HEK293T (cell line): ENCODE measurements around the gene PTCH1.

Experiments
- CTCF ChIA-PET: fragments of 350-600 bp; formaldehyde crosslinking; extraction: SDS; loops from one replicate; lab custom pipeline; 2021; ENCODE audit warnings: antibody characterized with exemption, inconsistent platforms; lab: Yijun Ruan, JAX
- POLR2A ChIA-PET: fragments of 350-600 bp; formaldehyde crosslinking; extraction: SDS; loops from one replicate; lab custom pipeline; 2020; ENCODE audit warnings: antibody characterized with exemption, inconsistent platforms; lab: Yijun Ruan, JAX
- DNase-seq: peaks from one replicate; pipeline ENCODE4 v3.0.0; 2012; ENCODE audit warnings: mixed read lengths; ENCODE audit errors: extremely low spot score
- ARNT ChIP-seq: fragments of 450-650 bp; IDR thresholded peaks from 2 replicates; pipeline ENCODE4 v1.6.1; 2017; ENCODE audit warnings: mild to moderate bottlenecking
- BHLHE40 ChIP-seq: fragments of 450-650 bp; IDR thresholded peaks from 2 replicates; pipeline ENCODE4 v1.6.1; 2016; ENCODE audit warnings: mild to moderate bottlenecking, moderate library complexity, borderline replicate concordance
- CTBP1 ChIP-seq: fragments of 450-650 bp; IDR thresholded peaks from 2 replicates; pipeline ENCODE4 v1.6.1; 2016; ENCODE audit warnings: borderline replicate concordance
- ELF4 ChIP-seq: fragments of 450-650 bp; IDR thresholded peaks from 2 replicates; pipeline ENCODE4 v1.6.1; 2017; ENCODE audit warnings: antibody characterized with exemption
- FOXA1 ChIP-seq: fragments of 450-650 bp; IDR thresholded peaks from 2 replicates; pipeline ENCODE4 v1.6.1; 2016; ENCODE audit warnings: mild to moderate bottlenecking
- FOXK2 ChIP-seq: fragments of 450-650 bp; IDR thresholded peaks from 2 replicates; pipeline ENCODE4 v1.6.1; 2016; ENCODE audit warnings: mild to moderate bottlenecking
- FOXM1 ChIP-seq: fragments of 450-650 bp; IDR thresholded peaks from 2 replicates; pipeline ENCODE4 v1.6.1; 2017; ENCODE audit warnings: mild to moderate bottlenecking, borderline replicate concordance
- HDGF ChIP-seq: fragments of 450-650 bp; IDR thresholded peaks from 2 replicates; pipeline ENCODE4 v1.6.1; 2017; ENCODE audit warnings: antibody characterized with exemption, borderline replicate concordance
- L3MBTL2 ChIP-seq: fragments of 450-650 bp; conservative IDR thresholded peaks from 2 replicates; pipeline ENCODE4 v1.6.1; 2016; ENCODE audit warnings: mild to moderate bottlenecking
- LEF1 ChIP-seq: fragments of 450-650 bp; IDR thresholded peaks from 2 replicates; pipeline ENCODE4 v1.6.1; 2017; ENCODE audit warnings: mild to moderate bottlenecking, borderline replicate concordance
- NFRKB ChIP-seq: fragments of 450-650 bp; IDR thresholded peaks from 2 replicates; pipeline ENCODE4 v1.6.1; 2016; ENCODE audit warnings: mild to moderate bottlenecking, moderate library complexity
- SP1 ChIP-seq: fragments of 450-650 bp; IDR thresholded peaks from 2 replicates; pipeline ENCODE4 v1.6.1; 2017
- SUZ12 ChIP-seq: fragments of 450-650 bp; IDR thresholded peaks from 2 replicates; pipeline ENCODE4 v1.6.1; 2016; ENCODE audit warnings: mild to moderate bottlenecking
- TARDBP ChIP-seq: fragments of 450-650 bp; IDR thresholded peaks from 2 replicates; pipeline ENCODE4 v1.6.1; 2016
- ZNF384 ChIP-seq: fragments of 450-650 bp; IDR thresholded peaks from 2 replicates; pipeline ENCODE4 v1.6.1; 2016
- TF ChIP-seq, protein P1 (sequence below): fragments of 450-650 bp; IDR thresholded peaks from 2 replicates; pipeline ENCODE4 v1.6.1; 2016

Gene PTCH1

GRCh38 chr9:95413793-95414192 is 103.0 kb downstream of the PTCH1 start:
- TF ChIP-seq FOXK2: no peak
- TF ChIP-seq NFRKB: no peak
- TF ChIP-seq SP1: no peak
- no peak for TF ChIP-seq CTBP1
- no peak for TF ChIP-seq ELF4
- TF ChIP-seq LEF1: no peak
- no peak for TF ChIP-seq ZNF384
- TF ChIP-seq SUZ12: no peak
- no peak for TF ChIP-seq L3MBTL2
- TF ChIP-seq, protein P1, sequence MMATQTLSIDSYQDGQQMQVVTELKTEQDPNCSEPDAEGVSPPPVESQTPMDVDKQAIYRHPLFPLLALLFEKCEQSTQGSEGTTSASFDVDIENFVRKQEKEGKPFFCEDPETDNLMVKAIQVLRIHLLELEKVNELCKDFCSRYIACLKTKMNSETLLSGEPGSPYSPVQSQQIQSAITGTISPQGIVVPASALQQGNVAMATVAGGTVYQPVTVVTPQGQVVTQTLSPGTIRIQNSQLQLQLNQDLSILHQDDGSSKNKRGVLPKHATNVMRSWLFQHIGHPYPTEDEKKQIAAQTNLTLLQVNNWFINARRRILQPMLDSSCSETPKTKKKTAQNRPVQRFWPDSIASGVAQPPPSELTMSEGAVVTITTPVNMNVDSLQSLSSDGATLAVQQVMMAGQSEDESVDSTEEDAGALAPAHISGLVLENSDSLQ: no peak
- no peak for TF ChIP-seq BHLHE40
- no peak for TF ChIP-seq ARNT
- POLR2A ChIA-PET: no interaction called here
- CTCF ChIA-PET: no interaction called here
- no peak for DNase-seq

DNA sequence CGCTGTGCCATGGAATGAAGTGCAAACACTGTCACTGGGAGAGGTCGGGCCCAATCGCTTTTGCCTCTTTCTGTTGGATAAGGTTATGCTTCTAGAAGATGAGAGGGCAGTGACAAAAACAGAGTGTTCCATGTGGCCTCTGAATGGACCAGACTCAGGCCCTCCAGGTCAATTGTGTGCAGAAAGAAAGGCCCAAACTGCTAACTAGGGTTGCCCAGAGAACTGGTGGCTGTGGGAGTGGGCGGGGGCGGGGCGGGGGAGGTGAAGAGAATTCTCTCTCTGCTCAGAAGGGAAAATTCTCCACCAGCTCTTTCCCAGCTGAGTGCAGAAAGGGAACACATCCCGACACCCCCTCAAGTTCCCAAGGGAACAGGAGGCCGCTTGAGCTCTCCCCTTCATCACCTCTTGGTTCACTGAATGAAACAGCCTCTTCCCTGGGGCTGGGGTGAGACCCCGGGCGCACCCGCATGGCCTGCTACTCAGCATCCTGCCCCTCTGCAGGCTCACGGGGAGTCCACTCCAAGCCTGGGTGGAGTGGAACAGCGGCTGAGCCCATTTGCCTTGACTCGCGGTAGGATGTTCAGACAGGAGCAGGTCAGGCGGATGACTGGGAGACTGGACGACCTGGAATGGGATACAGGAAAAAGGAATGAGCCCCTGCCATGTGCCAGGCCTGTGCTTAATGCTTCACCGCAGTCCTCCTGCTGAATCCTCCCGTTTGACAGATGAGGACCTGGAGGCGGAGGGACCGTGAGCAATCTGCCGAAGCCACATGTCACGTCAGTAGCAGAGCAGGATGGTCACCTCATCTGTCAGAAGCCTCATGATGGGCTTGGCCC is 105.5 kb downstream of the PTCH1 start:
- no peak for DNase-seq
- POLR2A ChIA-PET: no interaction called here
- no peak for TF ChIP-seq L3MBTL2
- CTCF ChIA-PET: no interaction called here

DNA sequence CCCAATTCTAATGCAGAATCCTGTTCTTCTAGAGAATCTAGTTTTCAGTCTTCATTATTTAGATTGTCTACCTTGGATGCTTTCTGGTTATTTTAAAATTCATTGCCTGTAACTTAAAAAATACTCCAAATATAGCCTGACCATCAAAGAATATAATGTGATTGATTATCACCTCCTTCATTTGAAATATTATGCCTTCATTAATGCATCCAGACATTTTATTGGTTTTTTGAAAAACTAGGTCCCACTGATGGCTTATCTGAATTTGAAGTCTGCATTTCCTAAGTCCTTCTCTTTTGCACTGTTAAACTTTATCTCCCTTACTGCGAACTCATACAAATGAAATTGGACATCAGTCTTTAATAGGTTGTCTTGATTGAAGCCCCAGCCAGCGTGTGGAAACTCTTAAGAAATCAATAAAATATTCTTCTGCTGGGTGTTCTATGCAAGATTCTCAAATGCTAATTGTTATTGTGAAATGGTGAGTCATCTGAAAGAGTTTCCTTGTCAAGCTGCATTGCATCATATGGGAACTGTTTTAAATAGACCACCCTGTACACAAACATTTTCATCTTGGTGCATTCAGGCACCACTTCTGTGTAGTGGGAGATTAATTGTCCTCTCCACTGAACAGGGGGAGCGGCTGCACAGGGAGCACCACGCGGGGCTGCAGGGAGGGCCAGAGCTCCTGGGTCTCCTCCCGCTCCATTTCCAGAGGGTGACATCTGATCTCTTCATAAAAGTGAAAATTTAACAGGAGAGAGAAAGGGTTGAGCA is 106.9 kb downstream of the PTCH1 start:
- no peak for DNase-seq
- CTCF ChIA-PET: no interaction called here
- POLR2A ChIA-PET: no interaction called here
- TF ChIP-seq SUZ12 (no peak), ZNF384 (no peak), CTBP1 (no peak), L3MBTL2 (no peak)
- TF ChIP-seq, protein P1: peak; percentile 23; the same call in 1 of the 2 replicates

- ChIA-PET POLR2A (no interaction called here), CTCF (no interaction called here)
- TF ChIP-seq NFRKB: no peak
- TF ChIP-seq SP1: no peak
- TF ChIP-seq L3MBTL2: no peak
- no peak for TF ChIP-seq CTBP1
- TF ChIP-seq, protein P1: no peak
- TF ChIP-seq LEF1: no peak
- TF ChIP-seq SUZ12: no peak
- TF ChIP-seq FOXK2: no peak
- no peak for TF ChIP-seq FOXA1
- no peak for TF ChIP-seq TARDBP
- no peak for TF ChIP-seq BHLHE40
- no peak for TF ChIP-seq ZNF384
- TF ChIP-seq ELF4: no peak
- no peak for TF ChIP-seq FOXM1
- no peak for TF ChIP-seq ARNT
- no peak for TF ChIP-seq HDGF
- no peak for DNase-seq
Observed at GRCh38 chr9:95407524-95407923, 109.2 kb downstream of the PTCH1 start.

DNA sequence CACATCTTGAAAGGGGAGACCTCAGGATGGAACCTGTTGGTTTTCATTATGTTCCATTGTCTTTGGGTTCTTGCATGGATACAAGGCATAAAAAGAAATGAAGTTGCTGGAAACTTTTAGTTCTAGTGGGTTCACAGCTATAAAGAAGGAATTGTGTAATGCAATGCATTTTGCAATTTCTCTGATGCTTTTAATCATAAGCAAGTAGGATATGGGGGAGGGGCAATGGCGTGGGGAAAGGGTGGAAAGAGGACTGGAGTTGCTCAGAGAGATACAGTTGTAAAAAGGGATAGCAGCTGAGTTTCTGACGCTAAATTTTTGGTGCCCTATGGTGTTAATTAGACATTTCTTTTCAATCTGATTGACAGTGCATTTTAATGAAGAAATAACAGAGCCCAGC is 110.7 kb downstream of the PTCH1 start:
- CTCF ChIA-PET: no interaction called here
- TF ChIP-seq LEF1: no peak
- TF ChIP-seq, protein P1: no peak
- TF ChIP-seq HDGF: no peak
- no peak for TF ChIP-seq ELF4
- TF ChIP-seq TARDBP: no peak
- TF ChIP-seq ARNT: no peak
- no peak for DNase-seq
- POLR2A ChIA-PET: no interaction called here

DNA sequence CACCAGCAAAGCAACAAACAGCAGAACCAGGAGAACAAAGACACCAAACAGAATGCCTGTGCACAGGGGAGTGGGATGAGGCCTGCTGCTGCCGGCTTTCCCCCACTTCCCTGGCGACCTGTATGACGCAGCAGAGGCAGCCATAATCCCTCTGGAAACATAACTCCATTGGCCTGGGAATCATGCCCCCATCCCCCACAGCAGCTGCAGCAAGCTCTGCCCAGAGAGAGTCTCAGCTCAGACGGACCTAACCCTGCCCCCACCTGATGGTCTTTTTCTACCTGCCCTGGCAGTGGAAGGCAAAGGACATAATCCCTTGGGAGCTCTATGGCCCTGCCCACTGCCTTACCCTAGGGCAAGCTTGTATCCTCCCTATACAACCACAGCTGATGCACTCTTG is 117.5 kb downstream of the PTCH1 start:
- ChIA-PET CTCF (no interaction called here), POLR2A (no interaction called here)
- DNase-seq: no peak
- no peak for TF ChIP-seq ELF4
- no peak for TF ChIP-seq ZNF384
- TF ChIP-seq CTBP1: no peak
- no peak for TF ChIP-seq LEF1
- no peak for TF ChIP-seq TARDBP
- TF ChIP-seq ARNT: no peak
- TF ChIP-seq SUZ12: no peak
- no peak for TF ChIP-seq HDGF
- no peak for TF ChIP-seq BHLHE40
- no peak for TF ChIP-seq NFRKB
- no peak for TF ChIP-seq SP1
- no peak for TF ChIP-seq FOXK2
- no peak for TF ChIP-seq FOXA1
- TF ChIP-seq, protein P1: no peak
- TF ChIP-seq L3MBTL2: no peak
- TF ChIP-seq FOXM1: no peak
